ENCODE measurements around the gene TAX1BP3.

- TF ChIP-seq POLR2AphosphoS5 (IDR thresholded peaks at IDR 0.05; ENCODE audit: low read depth) = no peak
- no peak for TF ChIP-seq CTCF (conservative IDR thresholded peaks at IDR 0.05; ENCODE audit: low read depth in 2 of 2)
- TF ChIP-seq EZH2 (IDR thresholded peaks at IDR 0.05; ENCODE audit: low read depth, unreplicated experiment) = no peak
- no peak for TF ChIP-seq CREB1 (CRISPR knock-in tag; IDR thresholded peaks at IDR 0.05; ENCODE audit: low read depth)
- TF ChIP-seq ZNF331 (CRISPR knock-in tag; IDR thresholded peaks at IDR 0.05; ENCODE audit: low read depth) = no peak
- no peak for TF ChIP-seq EZH2phosphoT487 (IDR thresholded peaks at IDR 0.05; ENCODE audit: unreplicated experiment)
- TF ChIP-seq REST (IDR thresholded peaks at IDR 0.05; ENCODE audit: unreplicated experiment) = no peak
- no peak for TF ChIP-seq NANOG (IDR thresholded peaks at IDR 0.05; ENCODE audit: borderline replicate concordance)
- no peak for TF ChIP-seq JUNB (IDR thresholded peaks at IDR 0.05; ENCODE audit: unreplicated experiment)
- no peak for TF ChIP-seq ETS1 (IDR thresholded peaks at IDR 0.05)
- TF ChIP-seq STAT1 (IDR thresholded peaks at IDR 0.05; ENCODE audit: unreplicated experiment) = no peak
Measured at GRCh38 chr17:3682033-3682432, 13.7 kb upstream of the TAX1BP3 start.

All from GM23338 (cell line).